ENCODE results near the gene HNRNPL. TPM values are rescaled to one million over a fixed set of nuclear protein-coding genes. Genes with fewer than 3 reads are reported as not detected.

HNRNPL gene
- total RNA-seq, 4 donors from 2014 or later = 88.3 to 172 (median 126) TPM

- ATAC-seq (no peak), DNase-seq (no peak)
- Histone ChIP-seq H3K4me1 (peaks cover 80 to 83% of the 10 kb centered on the region in 2 donors), H3K27me3 (no peaks in the 10 kb centered on the region), H3K9me3 (no peaks in the 10 kb centered on the region), H3K27ac (peak overlapping the region; percentile 91 to 100 (median 98)), H3K4me3 (no peak overlapping the region), H3K36me3 (peaks cover 21 to 100% of the 10 kb centered on the region in 2 donors)
- in situ Hi-C loops (cut with MboI; ENCODE audit: low sequenced_read_pairs in 4 of 4) = loop anchor here in 2 of 4 donors (10.0 to 25.0 kb wide), 4 partner anchors 53 to 455 kb away; partner anchors contain the start of genes ACTN4 (in 1 of the 2), GGN (in 1 of the 2), NFKBIB (in 1 of the 2) and SIRT2 (in 1 of the 2)
- TF ChIP-seq POLR2A (IDR thresholded peaks at IDR 0.05) = no peak
- TF ChIP-seq, protein P1, sequence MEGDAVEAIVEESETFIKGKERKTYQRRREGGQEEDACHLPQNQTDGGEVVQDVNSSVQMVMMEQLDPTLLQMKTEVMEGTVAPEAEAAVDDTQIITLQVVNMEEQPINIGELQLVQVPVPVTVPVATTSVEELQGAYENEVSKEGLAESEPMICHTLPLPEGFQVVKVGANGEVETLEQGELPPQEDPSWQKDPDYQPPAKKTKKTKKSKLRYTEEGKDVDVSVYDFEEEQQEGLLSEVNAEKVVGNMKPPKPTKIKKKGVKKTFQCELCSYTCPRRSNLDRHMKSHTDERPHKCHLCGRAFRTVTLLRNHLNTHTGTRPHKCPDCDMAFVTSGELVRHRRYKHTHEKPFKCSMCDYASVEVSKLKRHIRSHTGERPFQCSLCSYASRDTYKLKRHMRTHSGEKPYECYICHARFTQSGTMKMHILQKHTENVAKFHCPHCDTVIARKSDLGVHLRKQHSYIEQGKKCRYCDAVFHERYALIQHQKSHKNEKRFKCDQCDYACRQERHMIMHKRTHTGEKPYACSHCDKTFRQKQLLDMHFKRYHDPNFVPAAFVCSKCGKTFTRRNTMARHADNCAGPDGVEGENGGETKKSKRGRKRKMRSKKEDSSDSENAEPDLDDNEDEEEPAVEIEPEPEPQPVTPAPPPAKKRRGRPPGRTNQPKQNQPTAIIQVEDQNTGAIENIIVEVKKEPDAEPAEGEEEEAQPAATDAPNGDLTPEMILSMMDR (IDR thresholded peaks at IDR 0.05 in 4 of 5, conservative IDR thresholded peaks at IDR 0.05 in 1 of 5) = no peak
- intact Hi-C loops (cut with DNase I; ENCODE audit: low total_unique reads) = no loop called here
These were observed 7.9 kb downstream of the HNRNPL start for GRCh38 chr19:38841787-38842438.

- in situ Hi-C loops (cut with MboI; ENCODE audit: low sequenced_read_pairs in 4 of 4) = loop anchor here in 2 of 4 donors (10.0 to 25.0 kb wide), 4 partner anchors 54 to 454 kb away; partner anchors contain the start of genes ACTN4 (in 1 of the 2), GGN (in 1 of the 2), NFKBIB (in 1 of the 2) and SIRT2 (in 1 of the 2)
- Histone ChIP-seq H3K27me3 (no peaks in the 10 kb centered on the region), H3K9me3 (no peaks in the 10 kb centered on the region), H3K4me1 (peaks cover 78 to 83% of the 10 kb centered on the region in 2 donors), H3K4me3 (no peak overlapping the region), H3K27ac (peak overlapping the region; percentile 91 to 100 (median 98)), H3K36me3 (peaks cover 19 to 100% of the 10 kb centered on the region in 2 donors)
- TF ChIP-seq, protein P1 (IDR thresholded peaks at IDR 0.05 in 4 of 5, conservative IDR thresholded peaks at IDR 0.05 in 1 of 5) = no peak
- no peak for TF ChIP-seq POLR2A (IDR thresholded peaks at IDR 0.05)
- intact Hi-C loops (cut with DNase I; ENCODE audit: low total_unique reads) = no loop called here
- ATAC-seq (no peak), DNase-seq (no peak)
These were observed 8.5 kb downstream of the HNRNPL start for GRCh38 chr19:38841180-38841766.

DNA sequence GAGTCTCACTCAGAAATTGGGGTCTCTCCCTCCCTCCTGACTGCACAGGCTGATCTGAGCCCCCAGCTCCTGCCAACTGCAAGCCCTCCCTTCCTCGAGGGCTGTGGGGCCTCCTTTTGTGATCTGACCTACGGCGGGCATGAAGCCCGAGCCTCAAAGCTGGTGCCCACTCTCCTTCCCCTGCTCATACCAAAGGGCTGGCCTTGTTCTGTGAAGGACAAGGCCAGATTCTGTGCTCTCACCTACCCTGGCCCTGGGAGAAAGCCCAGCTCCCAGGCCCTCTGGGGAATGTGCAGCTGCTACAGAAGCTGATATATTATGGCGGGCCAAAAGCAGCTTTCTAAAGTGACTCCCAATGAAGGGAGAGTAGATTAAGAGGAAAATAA, 9.2 kb downstream of the HNRNPL start:
- ATAC-seq (peak; percentile 25 to 59), DNase-seq (peak in 1 of 2 donors; percentile 77)
- H3K4me1 ChIP-seq = peaks cover 78 to 83% of the 10 kb centered on the region in 2 donors
- no peaks in the 10 kb centered on the region for H3K9me3 ChIP-seq
- TF ChIP-seq, protein P1 (IDR thresholded peaks at IDR 0.05 in 4 of 5, conservative IDR thresholded peaks at IDR 0.05 in 1 of 5) = no peak
- no peak for TF ChIP-seq POLR2A (IDR thresholded peaks at IDR 0.05)
- H3K27ac ChIP-seq = peak overlapping the region; percentile 91 to 100 (median 98)
- in situ Hi-C loops (cut with MboI; ENCODE audit: low sequenced_read_pairs in 4 of 4) = loop anchor here in 2 of 4 donors (10.0 to 25.0 kb wide), 4 partner anchors 54 to 453 kb away; partner anchors contain the start of genes ACTN4 (in 1 of the 2), GGN (in 1 of the 2), NFKBIB (in 1 of the 2) and SIRT2 (in 1 of the 2)
- intact Hi-C loops (cut with DNase I; ENCODE audit: low total_unique reads) = no loop called here
- H3K27me3 ChIP-seq = no peaks in the 10 kb centered on the region
- peaks cover 16 to 99% of the 10 kb centered on the region in 2 donors for H3K36me3 ChIP-seq
- no peak overlapping the region for H3K4me3 ChIP-seq

GRCh38 chr19:38839816-38840582, 9.8 kb downstream of the HNRNPL start:
- intact Hi-C loops (cut with DNase I; ENCODE audit: low total_unique reads) (loop anchor here (10.0 kb wide), 2 partner anchors 405 to 565 kb away; partner anchors contain the start of genes RYR1 and ZFP36), in situ Hi-C loops (cut with MboI; ENCODE audit: low sequenced_read_pairs in 4 of 4) (loop anchor here in 2 of 4 donors (10.0 to 25.0 kb wide), 5 partner anchors 55 to 453 kb away; partner anchors contain the start of genes ACTN4 (in 1 of the 2), GGN (in 1 of the 2), NFKBIB (in 1 of the 2) and SIRT2 (in 1 of the 2))
- no peak overlapping the region for H3K4me3 ChIP-seq
- ATAC-seq (no peak), DNase-seq (peak in 1 of 2 donors; percentile 50)
- H3K36me3 ChIP-seq = peaks cover 16 to 93% of the 10 kb centered on the region in 2 donors
- peak overlapping the region; percentile 91 to 100 (median 98) for H3K27ac ChIP-seq
- peaks cover 78 to 80% of the 10 kb centered on the region in 2 donors for H3K4me1 ChIP-seq
- TF ChIP-seq, protein P1 (IDR thresholded peaks at IDR 0.05 in 4 of 5, conservative IDR thresholded peaks at IDR 0.05 in 1 of 5) = no peak
- no peak for TF ChIP-seq POLR2A (IDR thresholded peaks at IDR 0.05)
- no peaks in the 10 kb centered on the region for H3K9me3 ChIP-seq
- no peaks in the 10 kb centered on the region for H3K27me3 ChIP-seq
